Measurements from ENCODE around the gene TINCR.
A peak's percentile ranks its signal among the peaks of the same experiment; 100 is the strongest.
"Not testable (repeated sequence)": the region's sequence is repeated elsewhere in the genome, so short reads cannot be mapped to it uniquely, and the experiment has no call there.

The TINCR gene

GRCh38 chr19:5557691-5558090 is 10.1 kb downstream of the TINCR start:
- Histone ChIP-seq H3K36me3 (ENCODE audit: control insufficient read depth, insufficient read depth, low read length) (no peaks in the 10 kb centered on the region), H3K9me3 (ENCODE audit: control insufficient read depth, insufficient read depth, low read depth, low read length) (peaks cover 5% of the 10 kb centered on the region), H3K27ac (ENCODE audit: low read depth, low read length) (no peak overlapping the region), H3K9ac (ENCODE audit: low read length) (no peak overlapping the region), H3K27me3 (ENCODE audit: control insufficient read depth, insufficient read depth, low read length) (no peaks in the 10 kb centered on the region), H3K4me1 (ENCODE audit: control insufficient read depth, insufficient read depth, low read length) (peaks cover 20% of the 10 kb centered on the region), H3K4me3 (ENCODE audit: low read depth, low read length) (no peak overlapping the region)

- Histone ChIP-seq H3K4me1 (ENCODE audit: control insufficient read depth, insufficient read depth, low read length) (peaks cover 6% of the 10 kb centered on the region; the same call in 1 of the 2 replicates), H3K4me3 (ENCODE audit: low read depth, low read length) (no peak overlapping the region), H3K27ac (ENCODE audit: low read depth, low read length) (no peak overlapping the region), H3K27me3 (ENCODE audit: control insufficient read depth, insufficient read depth, low read length) (no peaks in the 10 kb centered on the region), H3K9me3 (ENCODE audit: control insufficient read depth, insufficient read depth, low read depth, low read length) (no peaks in the 10 kb centered on the region), H3K9ac (ENCODE audit: low read length) (no peak overlapping the region), H3K36me3 (ENCODE audit: control insufficient read depth, insufficient read depth, low read length) (no peaks in the 10 kb centered on the region)
Observed at GRCh38 chr19:5554828-5555227, 12.9 kb downstream of the TINCR start.

GRCh38 chr19:5553892-5554291 is 13.9 kb downstream of the TINCR start:
- no peaks in the 10 kb centered on the region for H3K36me3 ChIP-seq (ENCODE audit: control insufficient read depth, insufficient read depth, low read length)
- no peaks in the 10 kb centered on the region for H3K9me3 ChIP-seq (ENCODE audit: control insufficient read depth, insufficient read depth, low read depth, low read length)
- H3K4me3 ChIP-seq (ENCODE audit: low read depth, low read length), result no peak overlapping the region
- no peak overlapping the region for H3K9ac ChIP-seq (ENCODE audit: low read length)
- H3K27me3 ChIP-seq (ENCODE audit: control insufficient read depth, insufficient read depth, low read length), result no peaks in the 10 kb centered on the region
- peaks cover 5% of the 10 kb centered on the region; the same call in 1 of the 2 replicates for H3K4me1 ChIP-seq (ENCODE audit: control insufficient read depth, insufficient read depth, low read length)
- no peak overlapping the region for H3K27ac ChIP-seq (ENCODE audit: low read depth, low read length)

GRCh38 chr19:5547881-5548280 is 19.9 kb downstream of the TINCR start:
- no peaks in the 10 kb centered on the region for H3K36me3 ChIP-seq (ENCODE audit: control insufficient read depth, insufficient read depth, low read length)
- no peak overlapping the region for H3K9ac ChIP-seq (ENCODE audit: low read length)
- H3K27ac ChIP-seq (ENCODE audit: low read depth, low read length), result no peak overlapping the region
- no peaks in the 10 kb centered on the region for H3K27me3 ChIP-seq (ENCODE audit: control insufficient read depth, insufficient read depth, low read length)
- no peaks in the 10 kb centered on the region for H3K9me3 ChIP-seq (ENCODE audit: control insufficient read depth, insufficient read depth, low read depth, low read length)
- no peak overlapping the region for H3K4me3 ChIP-seq (ENCODE audit: low read depth, low read length)
- no peaks in the 10 kb centered on the region; the same call in 1 of the 2 replicates for H3K4me1 ChIP-seq (ENCODE audit: control insufficient read depth, insufficient read depth, low read length)

- Histone ChIP-seq H3K9ac (ENCODE audit: low read length) (no peak overlapping the region), H3K4me1 (ENCODE audit: control insufficient read depth, insufficient read depth, low read length) (no peaks in the 10 kb centered on the region; the same call in 1 of the 2 replicates), H3K9me3 (ENCODE audit: control insufficient read depth, insufficient read depth, low read depth, low read length) (no peaks in the 10 kb centered on the region), H3K36me3 (ENCODE audit: control insufficient read depth, insufficient read depth, low read length) (no peaks in the 10 kb centered on the region), H3K27ac (ENCODE audit: low read depth, low read length) (no peak overlapping the region), H3K27me3 (ENCODE audit: control insufficient read depth, insufficient read depth, low read length) (no peaks in the 10 kb centered on the region), H3K4me3 (ENCODE audit: low read depth, low read length) (no peak overlapping the region)
Observed at GRCh38 chr19:5545984-5546383, 21.8 kb downstream of the TINCR start.

GRCh38 chr19:5545051-5545450 is 22.7 kb downstream of the TINCR start:
- H3K4me3 ChIP-seq (ENCODE audit: low read depth, low read length), result no peak overlapping the region
- H3K4me1 ChIP-seq (ENCODE audit: control insufficient read depth, insufficient read depth, low read length), result no peaks in the 10 kb centered on the region; the same call in 1 of the 2 replicates
- no peaks in the 10 kb centered on the region for H3K9me3 ChIP-seq (ENCODE audit: control insufficient read depth, insufficient read depth, low read depth, low read length)
- no peaks in the 10 kb centered on the region for H3K27me3 ChIP-seq (ENCODE audit: control insufficient read depth, insufficient read depth, low read length)
- H3K27ac ChIP-seq (ENCODE audit: low read depth, low read length), result no peak overlapping the region
- no peak overlapping the region for H3K9ac ChIP-seq (ENCODE audit: low read length)
- H3K36me3 ChIP-seq (ENCODE audit: control insufficient read depth, insufficient read depth, low read length), result no peaks in the 10 kb centered on the region

- Histone ChIP-seq H3K9me3 (ENCODE audit: control insufficient read depth, insufficient read depth, low read depth, low read length) (no peaks in the 10 kb centered on the region), H3K4me3 (ENCODE audit: low read depth, low read length) (no peak overlapping the region), H3K4me1 (ENCODE audit: control insufficient read depth, insufficient read depth, low read length) (peaks cover 10% of the 10 kb centered on the region), H3K9ac (ENCODE audit: low read length) (no peak overlapping the region), H3K27ac (ENCODE audit: low read depth, low read length) (no peak overlapping the region), H3K36me3 (ENCODE audit: control insufficient read depth, insufficient read depth, low read length) (no peaks in the 10 kb centered on the region), H3K27me3 (ENCODE audit: control insufficient read depth, insufficient read depth, low read length) (no peaks in the 10 kb centered on the region)
Observed at GRCh38 chr19:5542665-5543064, 25.1 kb downstream of the TINCR start.

GRCh38 chr19:5541456-5541855 is 26.3 kb downstream of the TINCR start:
- Histone ChIP-seq H3K9ac (ENCODE audit: low read length) (no peak overlapping the region), H3K27me3 (ENCODE audit: control insufficient read depth, insufficient read depth, low read length) (no peaks in the 10 kb centered on the region), H3K4me1 (ENCODE audit: control insufficient read depth, insufficient read depth, low read length) (peaks cover 17% of the 10 kb centered on the region), H3K27ac (ENCODE audit: low read depth, low read length) (no peak overlapping the region), H3K36me3 (ENCODE audit: control insufficient read depth, insufficient read depth, low read length) (no peaks in the 10 kb centered on the region), H3K9me3 (ENCODE audit: control insufficient read depth, insufficient read depth, low read depth, low read length) (no peaks in the 10 kb centered on the region), H3K4me3 (ENCODE audit: low read depth, low read length) (no peak overlapping the region)

GRCh38 chr19:5540208-5540607 is 27.5 kb downstream of the TINCR start:
- no peaks in the 10 kb centered on the region for H3K27me3 ChIP-seq (ENCODE audit: control insufficient read depth, insufficient read depth, low read length)
- no peak overlapping the region for H3K27ac ChIP-seq (ENCODE audit: low read depth, low read length)
- peaks cover 4% of the 10 kb centered on the region for H3K9me3 ChIP-seq (ENCODE audit: control insufficient read depth, insufficient read depth, low read depth, low read length)
- no peaks in the 10 kb centered on the region for H3K36me3 ChIP-seq (ENCODE audit: control insufficient read depth, insufficient read depth, low read length)
- no peak overlapping the region for H3K9ac ChIP-seq (ENCODE audit: low read length)
- H3K4me1 ChIP-seq (ENCODE audit: control insufficient read depth, insufficient read depth, low read length), result peaks cover 23% of the 10 kb centered on the region
- H3K4me3 ChIP-seq (ENCODE audit: low read depth, low read length), result no peak overlapping the region

GRCh38 chr19:5537870-5538269 is 29.9 kb downstream of the TINCR start:
- Histone ChIP-seq H3K27ac (ENCODE audit: low read depth, low read length) (no peak overlapping the region), H3K4me3 (ENCODE audit: low read depth, low read length) (no peak overlapping the region), H3K4me1 (ENCODE audit: control insufficient read depth, insufficient read depth, low read length) (peaks cover 23% of the 10 kb centered on the region), H3K9me3 (ENCODE audit: control insufficient read depth, insufficient read depth, low read depth, low read length) (peaks cover 24% of the 10 kb centered on the region), H3K9ac (ENCODE audit: low read length) (no peak overlapping the region), H3K27me3 (ENCODE audit: control insufficient read depth, insufficient read depth, low read length) (no peaks in the 10 kb centered on the region), H3K36me3 (ENCODE audit: control insufficient read depth, insufficient read depth, low read length) (no peaks in the 10 kb centered on the region)

- H3K9ac ChIP-seq (ENCODE audit: low read length), result peak overlapping the region; percentile 64
- not testable (repeated sequence) for H3K36me3 ChIP-seq (ENCODE audit: control insufficient read depth, insufficient read depth, low read length); H3K27ac ChIP-seq (ENCODE audit: low read depth, low read length); H3K27me3 ChIP-seq (ENCODE audit: control insufficient read depth, insufficient read depth, low read length)
- H3K9me3 ChIP-seq (ENCODE audit: control insufficient read depth, insufficient read depth, low read depth, low read length), result peaks cover 24% of the 10 kb centered on the region
- H3K4me3 ChIP-seq (ENCODE audit: low read depth, low read length), result peak overlapping the region; percentile 43
- peaks cover 23% of the 10 kb centered on the region for H3K4me1 ChIP-seq (ENCODE audit: control insufficient read depth, insufficient read depth, low read length)
Observed at GRCh38 chr19:5536982-5537579, 30.7 kb downstream of the TINCR start.

All from HUES6 (cell line).